ENCODE data around the gene BRD4. TPM values are rescaled to one million over a fixed set of nuclear protein-coding genes. Genes with fewer than 3 reads are reported as not detected.
A peak's percentile ranks its signal among the peaks of the same experiment; 100 is the strongest.

Gene BRD4
- total RNA-seq, 1 experiment from 2014 or later = 144 TPM

- Histone ChIP-seq H2BK12ac (ENCODE audit: insufficient read length, low read depth, low read length) (no peak overlapping the region), H3K9ac (ENCODE audit: extremely low read depth, insufficient read length, low read length) (no peak overlapping the region), H3K14ac (ENCODE audit: insufficient read depth, low read length) (no peak overlapping the region), H2BK5ac (ENCODE audit: insufficient read length, low read length) (no peak overlapping the region), H2AK5ac (ENCODE audit: insufficient read length, low read length) (no peak overlapping the region), H3K4ac (ENCODE audit: low read depth, low read length) (no peak overlapping the region), H3K79me1 (ENCODE audit: insufficient read depth, low read depth, low read length, poor library complexity, severe bottlenecking) (no peaks in the 10 kb centered on the region), H3K27me3 (ENCODE audit: insufficient read depth, low read length) (no peaks in the 10 kb centered on the region), H3K27ac (ENCODE audit: insufficient read length, low read depth, low read length) (no peak overlapping the region), H2BK15ac (ENCODE audit: low read depth, low read length) (no peak overlapping the region), H4K8ac (replicated peaks; ENCODE audit: insufficient read length, low read depth, low read length) (no peak overlapping the region), H3T11ph (ENCODE audit: low read length) (no peak overlapping the region), H3K18ac (ENCODE audit: insufficient read length, low read depth, low read length) (no peak overlapping the region), H2BK20ac (ENCODE audit: low read depth, low read length, poor library complexity, severe bottlenecking) (no peak overlapping the region), H3K4me1 (ENCODE audit: insufficient read depth, low read length) (no peaks in the 10 kb centered on the region), H3K79me2 (ENCODE audit: insufficient read depth, low read length) (no peaks in the 10 kb centered on the region), H3K56ac (ENCODE audit: insufficient read length, low read depth, low read length) (no peak overlapping the region), H4K91ac (ENCODE audit: insufficient read length, low read depth, low read length) (no peak overlapping the region), H3K23ac (ENCODE audit: insufficient read length, low read depth, low read length) (no peak overlapping the region), H3K4me2 (ENCODE audit: insufficient read depth, insufficient read length, low read length) (no peak overlapping the region), H3K9me3 (ENCODE audit: control insufficient read depth, low read depth, low read length) (no peaks in the 10 kb centered on the region), H4K20me1 (ENCODE audit: control insufficient read depth, insufficient read depth, insufficient read length) (peaks cover 2% of the 10 kb centered on the region), H3K23me2 (ENCODE audit: insufficient read length, low read depth, low read length, poor library complexity, severe bottlenecking) (no peaks in the 10 kb centered on the region), H2AFZ (ENCODE audit: low read length) (no peak overlapping the region), H2BK120ac (ENCODE audit: low read depth, low read length, poor library complexity, severe bottlenecking) (no peak overlapping the region), H4K5ac (ENCODE audit: insufficient read length, low read depth, low read length) (no peak overlapping the region)
- no CpG with 5 or more reads among the region's 9 CpGs for WGBS (ENCODE audit: extremely low coverage, insufficient read length, low lambda C conversion rate)
- peak overlapping the region in 2 of 3 experiments; percentile 93 to 95; a peak in 4 of 7 replicates for H3K27ac Mint-ChIP-seq
- peaks cover 14 to 27% of the 10 kb centered on the region in 2 experiments for H3K4me1 Mint-ChIP-seq
- H3K27me3 Mint-ChIP-seq (ENCODE audit: low read depth) = no peaks in the 10 kb centered on the region
- no peaks in the 10 kb centered on the region for H3K9me3 Mint-ChIP-seq
- DNase-seq = peak; percentile 44
- no peak overlapping the region; a peak in 1 of 5 replicates for H3K4me3 Mint-ChIP-seq
- TF ChIP-seq CTCF (conservative IDR thresholded peaks at IDR 0.05) = peak; percentile 62; the same call in 2 of the 3 replicates
- peaks cover 38 to 75% (median 73%) of the 10 kb centered on the region in 3 experiments; a peak in 6 of 7 replicates for H3K36me3 Mint-ChIP-seq (ENCODE audit: insufficient read depth in 1 of 3, low read depth in 3 of 3)
Observed at GRCh38 chr19:15252398-15253018, 79.8 kb downstream of the BRD4 start.
